ENCODE measurements around the gene RNF115.

RNF115 gene

GRCh38 chr1:145701306-145701862, 122.5 kb downstream of the RNF115 start:
- DNase-seq (ENCODE audit: low spot score): no peak

GRCh38 chr1:145696630-145696960, 127.3 kb downstream of the RNF115 start:
- DNase-seq (ENCODE audit: low spot score): no peak

GRCh38 chr1:145695821-145696629, 127.9 kb downstream of the RNF115 start:
- no peak for DNase-seq (ENCODE audit: low spot score)

- DNase-seq (ENCODE audit: low spot score): no peak
These were observed 131.0 kb downstream of the RNF115 start for GRCh38 chr1:145692785-145693443.

GRCh38 chr1:145690587-145691558, 133.0 kb downstream of the RNF115 start:
- no peak for DNase-seq (ENCODE audit: low spot score)

- DNase-seq (ENCODE audit: low spot score): no peak
These were observed 134.0 kb downstream of the RNF115 start for GRCh38 chr1:145689922-145690321.

GRCh38 chr1:145688924-145689323, 135.0 kb downstream of the RNF115 start:
- DNase-seq (ENCODE audit: low spot score): no peak
